Measurements from ENCODE around the gene KCNMA1.

Gene KCNMA1

GRCh38 chr10:77640167-77640566 is 2.6 kb upstream of the KCNMA1 start:
- Histone ChIP-seq H3K9ac (ENCODE audit: low read depth, low read length) (no peak overlapping the region), H3K4me1 (ENCODE audit: control insufficient read depth, insufficient read depth, low read length) (peaks cover 28% of the 10 kb centered on the region), H3K36me3 (ENCODE audit: insufficient read depth, low read length) (no peaks in the 10 kb centered on the region), H3K4me2 (ENCODE audit: low read length) (no peak overlapping the region), H3K9me3 (replicated peaks; ENCODE audit: low read length) (no peaks in the 10 kb centered on the region), H3K4me3 (ENCODE audit: low read length) (no peak overlapping the region), H3K27me3 (ENCODE audit: control insufficient read depth, insufficient read depth, low read length) (no peaks in the 10 kb centered on the region)

- H3K4me2 ChIP-seq (ENCODE audit: low read length), result no peak overlapping the region
- peaks cover 28% of the 10 kb centered on the region for H3K4me1 ChIP-seq (ENCODE audit: control insufficient read depth, insufficient read depth, low read length)
- no peaks in the 10 kb centered on the region for H3K9me3 ChIP-seq (replicated peaks; ENCODE audit: low read length)
- no peak overlapping the region for H3K9ac ChIP-seq (ENCODE audit: low read depth, low read length)
- H3K36me3 ChIP-seq (ENCODE audit: insufficient read depth, low read length), result no peaks in the 10 kb centered on the region
- no peak overlapping the region for H3K4me3 ChIP-seq (ENCODE audit: low read length)
- no peaks in the 10 kb centered on the region for H3K27me3 ChIP-seq (ENCODE audit: control insufficient read depth, insufficient read depth, low read length)
Observed at GRCh38 chr10:77639756-77640155, 2.1 kb upstream of the KCNMA1 start.

- Histone ChIP-seq H3K27me3 (ENCODE audit: control insufficient read depth, insufficient read depth, low read length) (no peaks in the 10 kb centered on the region), H3K4me2 (ENCODE audit: low read length) (peak overlapping the region; percentile 93), H3K36me3 (ENCODE audit: insufficient read depth, low read length) (no peaks in the 10 kb centered on the region), H3K4me3 (ENCODE audit: low read length) (peak overlapping the region; percentile 95), H3K9me3 (replicated peaks; ENCODE audit: low read length) (no peaks in the 10 kb centered on the region), H3K4me1 (ENCODE audit: control insufficient read depth, insufficient read depth, low read length) (peaks cover 36% of the 10 kb centered on the region), H3K9ac (ENCODE audit: low read depth, low read length) (peak overlapping the region; percentile 68)
Observed at GRCh38 chr10:77638321-77639101, 903 bp upstream of the KCNMA1 start.

GRCh38 chr10:77636967-77637531 is 559 bp downstream of the KCNMA1 start:
- Histone ChIP-seq H3K9ac (ENCODE audit: low read depth, low read length) (peak overlapping the region; percentile 77), H3K4me1 (ENCODE audit: control insufficient read depth, insufficient read depth, low read length) (peaks cover 36% of the 10 kb centered on the region), H3K36me3 (ENCODE audit: insufficient read depth, low read length) (no peaks in the 10 kb centered on the region), H3K27me3 (ENCODE audit: control insufficient read depth, insufficient read depth, low read length) (no peaks in the 10 kb centered on the region), H3K4me3 (ENCODE audit: low read length) (peak overlapping the region; percentile 95), H3K4me2 (ENCODE audit: low read length) (peak overlapping the region; percentile 95), H3K9me3 (replicated peaks; ENCODE audit: low read length) (no peaks in the 10 kb centered on the region)

GRCh38 chr10:77636282-77636966 is 1.2 kb downstream of the KCNMA1 start:
- peak overlapping the region; percentile 95 for H3K4me3 ChIP-seq (ENCODE audit: low read length)

GRCh38 chr10:77635402-77636227 is 2.0 kb downstream of the KCNMA1 start:
- Histone ChIP-seq H3K9me3 (replicated peaks; ENCODE audit: low read length) (no peaks in the 10 kb centered on the region), H3K27me3 (ENCODE audit: control insufficient read depth, insufficient read depth, low read length) (no peaks in the 10 kb centered on the region), H3K4me2 (ENCODE audit: low read length) (peak overlapping the region; percentile 95), H3K9ac (ENCODE audit: low read depth, low read length) (peak overlapping the region; percentile 77), H3K4me3 (ENCODE audit: low read length) (peak overlapping the region; percentile 95), H3K36me3 (ENCODE audit: insufficient read depth, low read length) (no peaks in the 10 kb centered on the region), H3K4me1 (ENCODE audit: control insufficient read depth, insufficient read depth, low read length) (peaks cover 28% of the 10 kb centered on the region)

More at GRCh38 chr10:77636282-77636966, 1.2 kb downstream of the KCNMA1 start:
- Histone ChIP-seq H3K4me1 (ENCODE audit: control insufficient read depth, insufficient read depth, low read length) (peaks cover 30% of the 10 kb centered on the region), H3K36me3 (ENCODE audit: insufficient read depth, low read length) (no peaks in the 10 kb centered on the region), H3K9ac (ENCODE audit: low read depth, low read length) (peak overlapping the region; percentile 77), H3K4me2 (ENCODE audit: low read length) (peak overlapping the region; percentile 95), H3K9me3 (replicated peaks; ENCODE audit: low read length) (no peaks in the 10 kb centered on the region), H3K27me3 (ENCODE audit: control insufficient read depth, insufficient read depth, low read length) (no peaks in the 10 kb centered on the region)

- no peaks in the 10 kb centered on the region for H3K27me3 ChIP-seq (ENCODE audit: control insufficient read depth, insufficient read depth, low read length)
Observed at GRCh38 chr10:77634939-77635338, 2.7 kb downstream of the KCNMA1 start.

GRCh38 chr10:77633376-77633775 is 4.2 kb downstream of the KCNMA1 start:
- Histone ChIP-seq H3K4me2 (ENCODE audit: low read length) (peak overlapping the region; percentile 16), H3K4me3 (ENCODE audit: low read length) (no peak overlapping the region), H3K9ac (ENCODE audit: low read depth, low read length) (no peak overlapping the region), H3K36me3 (ENCODE audit: insufficient read depth, low read length) (no peaks in the 10 kb centered on the region), H3K9me3 (replicated peaks; ENCODE audit: low read length) (no peaks in the 10 kb centered on the region), H3K27me3 (ENCODE audit: control insufficient read depth, insufficient read depth, low read length) (no peaks in the 10 kb centered on the region), H3K4me1 (ENCODE audit: control insufficient read depth, insufficient read depth, low read length) (peaks cover 39% of the 10 kb centered on the region)

More at GRCh38 chr10:77634939-77635338, 2.7 kb downstream of the KCNMA1 start:
- no peaks in the 10 kb centered on the region for H3K36me3 ChIP-seq (ENCODE audit: insufficient read depth, low read length)
- no peak overlapping the region for H3K9ac ChIP-seq (ENCODE audit: low read depth, low read length)
- H3K4me3 ChIP-seq (ENCODE audit: low read length), result no peak overlapping the region
- H3K4me1 ChIP-seq (ENCODE audit: control insufficient read depth, insufficient read depth, low read length), result peaks cover 33% of the 10 kb centered on the region
- no peaks in the 10 kb centered on the region for H3K9me3 ChIP-seq (replicated peaks; ENCODE audit: low read length)
- peak overlapping the region; percentile 95 for H3K4me2 ChIP-seq (ENCODE audit: low read length)

GRCh38 chr10:77631241-77631640 is 6.4 kb downstream of the KCNMA1 start:
- no peak overlapping the region for H3K4me2 ChIP-seq (ENCODE audit: low read length)
- no peaks in the 10 kb centered on the region for H3K9me3 ChIP-seq (replicated peaks; ENCODE audit: low read length)
- H3K4me3 ChIP-seq (ENCODE audit: low read length), result no peak overlapping the region
- no peaks in the 10 kb centered on the region for H3K36me3 ChIP-seq (ENCODE audit: insufficient read depth, low read length)
- H3K4me1 ChIP-seq (ENCODE audit: control insufficient read depth, insufficient read depth, low read length), result peaks cover 35% of the 10 kb centered on the region
- no peaks in the 10 kb centered on the region for H3K27me3 ChIP-seq (ENCODE audit: control insufficient read depth, insufficient read depth, low read length)
- H3K9ac ChIP-seq (ENCODE audit: low read depth, low read length), result no peak overlapping the region

GRCh38 chr10:77630507-77630848 is 7.1 kb downstream of the KCNMA1 start:
- Histone ChIP-seq H3K4me3 (ENCODE audit: low read length) (no peak overlapping the region), H3K9ac (ENCODE audit: low read depth, low read length) (no peak overlapping the region), H3K4me2 (ENCODE audit: low read length) (no peak overlapping the region), H3K36me3 (ENCODE audit: insufficient read depth, low read length) (no peaks in the 10 kb centered on the region), H3K4me1 (ENCODE audit: control insufficient read depth, insufficient read depth, low read length) (peaks cover 27% of the 10 kb centered on the region), H3K9me3 (replicated peaks; ENCODE audit: low read length) (no peaks in the 10 kb centered on the region), H3K27me3 (ENCODE audit: control insufficient read depth, insufficient read depth, low read length) (no peaks in the 10 kb centered on the region)

All from skeletal muscle satellite cell (primary cell).